HTERT RPE-1 (cell line): Measurements from ENCODE around the gene IDE.
"Not testable (repeated sequence)": the region's sequence is repeated elsewhere in the genome, so short reads cannot be mapped to it uniquely, and the experiment has no call there.

Experiments used
- in situ Hi-C: fragments of 300-500 bp; cut with MboI; formaldehyde crosslinking; loops from 4 replicates; pipeline ENCODE4 v1.14.3; 2020; ENCODE audit warnings: low sequenced_read_pairs

IDE gene

GRCh38 chr10:92493362-92493761 lies 80.5 kb downstream of the IDE start:
- in situ Hi-C loops: no loop called here

- in situ Hi-C loops: no loop called here
These were observed 81.1 kb downstream of the IDE start for GRCh38 chr10:92492748-92493240.

- in situ Hi-C loops: no loop called here
These were observed 83.5 kb downstream of the IDE start for GRCh38 chr10:92490387-92490786.

GRCh38 chr10:92486637-92487036 lies 87.3 kb downstream of the IDE start:
- in situ Hi-C loops: no loop called here

GRCh38 chr10:92483539-92483938 lies 90.4 kb downstream of the IDE start:
- in situ Hi-C loops: no loop called here

GRCh38 chr10:92480413-92480812 lies 93.5 kb downstream of the IDE start:
- in situ Hi-C loops: no loop called here

GRCh38 chr10:92479547-92479946 lies 94.3 kb downstream of the IDE start:
- in situ Hi-C loops: no loop called here

- in situ Hi-C loops: no loop called here
These were observed 95.4 kb downstream of the IDE start for GRCh38 chr10:92478536-92478935.

- in situ Hi-C loops: no loop called here
These were observed 98.5 kb downstream of the IDE start for GRCh38 chr10:92475357-92475868.

GRCh38 chr10:92470026-92470425 lies 103.9 kb downstream of the IDE start:
- in situ Hi-C loops: no loop called here

- in situ Hi-C loops: no loop called here
These were observed 109.5 kb downstream of the IDE start for GRCh38 chr10:92464364-92464763.

- in situ Hi-C loops: no loop called here
These were observed 110.3 kb downstream of the IDE start for GRCh38 chr10:92463582-92463981.

- in situ Hi-C loops: not testable (repeated sequence)
These were observed 118.9 kb downstream of the IDE start for GRCh38 chr10:92454955-92455354.

- in situ Hi-C loops: no loop called here
These were observed 121.6 kb downstream of the IDE start for GRCh38 chr10:92452313-92452712.

GRCh38 chr10:92451431-92451830 lies 122.5 kb downstream of the IDE start:
- in situ Hi-C loops: no loop called here

- in situ Hi-C loops: no loop called here
These were observed 123.0 kb downstream of the IDE start for GRCh38 chr10:92450896-92451295.

- in situ Hi-C loops: loop anchor here (25.0 kb wide), 1 partner anchor 353 kb away; no protein-coding TSS in a partner anchor
These were observed 133.3 kb downstream of the IDE start for GRCh38 chr10:92440578-92440977.

- in situ Hi-C loops: loop anchor here (25.0 kb wide), 1 partner anchor 351 kb away; no protein-coding TSS in a partner anchor
These were observed 135.7 kb downstream of the IDE start for GRCh38 chr10:92438220-92438619.

- in situ Hi-C loops: loop anchor here (25.0 kb wide), 1 partner anchor 349 kb away; no protein-coding TSS in a partner anchor
These were observed 137.3 kb downstream of the IDE start for GRCh38 chr10:92436611-92437010.

- in situ Hi-C loops: loop anchor here (25.0 kb wide), 1 partner anchor 349 kb away; no protein-coding TSS in a partner anchor
These were observed 137.8 kb downstream of the IDE start for GRCh38 chr10:92436065-92436464.

GRCh38 chr10:92434385-92434784 lies 139.5 kb downstream of the IDE start:
- in situ Hi-C loops: loop anchor here (25.0 kb wide), 1 partner anchor 347 kb away; no protein-coding TSS in a partner anchor

GRCh38 chr10:92432596-92432995 lies 141.3 kb downstream of the IDE start:
- in situ Hi-C loops: loop anchor here (25.0 kb wide), 1 partner anchor 345 kb away; no protein-coding TSS in a partner anchor

- in situ Hi-C loops: loop anchor here (25.0 kb wide), 1 partner anchor 343 kb away; no protein-coding TSS in a partner anchor
These were observed 143.8 kb downstream of the IDE start for GRCh38 chr10:92430103-92430502.
